CD4-positive, alpha-beta memory T cell (primary cell): ENCODE measurements around the gene CPT1C. TPM values are rescaled to one million over a fixed set of nuclear protein-coding genes. Genes with fewer than 3 reads are reported as not detected.

ENCODE experiments used
- CTCF ChIA-PET: fragments of 350-600 bp; sonication (Branson Sonifier 250); formaldehyde crosslinking; loops from one replicate; lab custom pipeline; 2021; ENCODE audit warnings: inconsistent platforms; ENCODE audit not compliant: partially characterized antibody; lab: Charles Lee
- POLR2A ChIA-PET: fragments of 350-600 bp; sonication (Branson Sonifier 250); formaldehyde crosslinking; loops from one replicate; lab custom pipeline; 2021; ENCODE audit not compliant: partially characterized antibody; lab: Charles Lee
- DNase-seq, 5 donors: peaks; one replicate each; pipeline versions ENCODE4 v3.0.0 to v3.0.0-alpha.2; 2020 to 2022; ENCODE audit warnings: mixed read lengths in 1 of 5
- H3K27ac ChIP-seq: one replicate; pipeline ENCODE4 v1.7.0; 2013; ENCODE audit warnings: low read depth, low read length
- H3K27me3 ChIP-seq: 2 replicates; pipeline ENCODE4 v1.7.0; 2013; ENCODE audit warnings: mild to moderate bottlenecking, low read length, moderate library complexity; ENCODE audit not compliant: insufficient read depth
- H3K36me3 ChIP-seq: 2 replicates; pipeline ENCODE4 v1.7.0; 2013; ENCODE audit warnings: mild to moderate bottlenecking, low read length, moderate library complexity; ENCODE audit not compliant: insufficient read depth
- H3K4me1 ChIP-seq: 2 replicates; pipeline ENCODE4 v1.7.0; 2013; ENCODE audit warnings: mild to moderate bottlenecking, low read length, moderate library complexity; ENCODE audit not compliant: insufficient read depth
- H3K4me3 ChIP-seq, 2 donors: one replicate each; pipeline ENCODE4 v1.7.0; 2013; ENCODE audit warnings: low read length in 2 of 2, mild to moderate bottlenecking in 1 of 2
- H3K9me3 ChIP-seq, 2 donors: one replicate each; pipeline ENCODE4 v1.7.0; 2013; ENCODE audit warnings: low read length in 2 of 2, control low read depth in 1 of 2; ENCODE audit not compliant: control insufficient read depth in 1 of 2
- H3K27ac Mint-ChIP-seq, 7 donors: one replicate each; pipeline ENCODE4 v1.8.0; 2020 to 2021; ENCODE audit warnings: mixed read lengths in 7 of 7, mild to moderate bottlenecking in 6 of 7, inconsistent platforms in 3 of 7, moderate library complexity in 3 of 7
- H3K27me3 Mint-ChIP-seq, 2 donors: one replicate each; pipeline ENCODE4 v1.8.0; 2020 to 2021; ENCODE audit warnings: mixed read lengths in 2 of 2
- H3K36me3 Mint-ChIP-seq, 2 donors: one replicate each; pipeline ENCODE4 v1.8.0; 2020 to 2021; ENCODE audit warnings: mixed read lengths in 2 of 2, inconsistent platforms in 1 of 2, mild to moderate bottlenecking in 1 of 2
- H3K4me1 Mint-ChIP-seq, 4 donors: one replicate each; pipeline ENCODE4 v1.8.0; 2020 to 2021; ENCODE audit warnings: mixed read lengths in 4 of 4, mild to moderate bottlenecking in 1 of 4
- H3K4me3 Mint-ChIP-seq, 8 donors: one replicate each; pipeline ENCODE4 v1.8.0; 2020 to 2021; ENCODE audit warnings: mixed read lengths in 8 of 8, mild to moderate bottlenecking in 7 of 8, moderate library complexity in 6 of 8, inconsistent platforms in 3 of 8
- H3K9me3 Mint-ChIP-seq, 8 donors: one replicate each; pipeline ENCODE4 v1.8.0; 2020 to 2021; ENCODE audit warnings: mixed read lengths in 8 of 8, mild to moderate bottlenecking in 5 of 8, inconsistent platforms in 3 of 8, moderate library complexity in 1 of 8
- intact Hi-C: fragments of 100-400 bp; cut with micrococcal nuclease; formaldehyde crosslinking; loops from one replicate; pipeline ENCODE4 v1.15.1; 2023
- microRNA-seq: library from miRNA; unstranded; fragments of <30 nt; microRNA quantifications from one replicate; pipeline ENCODE4 v1.2.0, GENCODE V29; 2021; ENCODE audit warnings: borderline replicate concordance, borderline number of aligned reads, borderline microRNAs expressed, mixed read lengths
- polyA plus RNA-seq, 2 donors: library from polyadenylated mRNA; unstranded; fragments of 300-500 nt; fragmentation: Illumina TruSeq; gene quantifications; one replicate each; pipeline ENCODE4 v1.2.3, GENCODE V29; 2021
- total RNA-seq, 2 experiments: library from RNA; stranded (reverse); gene quantifications; one replicate each; pipeline ENCODE4 v1.2.3, GENCODE V29; 2021

The CPT1C gene
- total and polyA plus RNA-seq, 4 experiments from 2014 or later, result 0.24 to 1.5 (median 0.61) TPM

GRCh38 chr19:49755956-49756355 lies 65.0 kb downstream of the CPT1C start:
- peaks cover 0 to 10% (median 3%) of the 10 kb centered on the region in 8 donors for H3K9me3 Mint-ChIP-seq
- DNase-seq, result no peak
- intact Hi-C loops, result no loop called here
- Histone ChIP-seq H3K27me3 (no peaks in the 10 kb centered on the region), H3K9me3 (no peaks in the 10 kb centered on the region), H3K27ac (no peak overlapping the region), H3K4me1 (no peaks in the 10 kb centered on the region), H3K36me3 (no peaks in the 10 kb centered on the region), H3K4me3 (no peak overlapping the region)
- no peak overlapping the region for H3K4me3 Mint-ChIP-seq
- H3K4me1 Mint-ChIP-seq, result no peaks in the 10 kb centered on the region
- POLR2A ChIA-PET, result interaction anchor here (0.6 kb wide), 1 partner anchor 81 kb away, joined by 3 read pairs; no protein-coding TSS in a partner anchor
- peaks cover 0 to 3% of the 10 kb centered on the region in 2 donors for H3K27me3 Mint-ChIP-seq
- peaks cover 0 to 3% of the 10 kb centered on the region in 2 donors for H3K36me3 Mint-ChIP-seq
- CTCF ChIA-PET, result no interaction called here
- H3K27ac Mint-ChIP-seq, result no peak overlapping the region

GRCh38 chr19:49758292-49758691 lies 67.4 kb downstream of the CPT1C start:
- H3K36me3 ChIP-seq, result no peaks in the 10 kb centered on the region
- intact Hi-C loops, result no loop called here
- peaks cover 0 to 10% (median 2%) of the 10 kb centered on the region in 8 donors for H3K9me3 Mint-ChIP-seq
- no peak overlapping the region for H3K4me3 Mint-ChIP-seq
- DNase-seq, result no peak
- ChIA-PET CTCF (no interaction called here), POLR2A (no interaction called here)
- no peaks in the 10 kb centered on the region for H3K27me3 ChIP-seq
- no peaks in the 10 kb centered on the region for H3K4me1 ChIP-seq
- no peak overlapping the region for H3K27ac Mint-ChIP-seq
- no peaks in the 10 kb centered on the region for H3K4me1 Mint-ChIP-seq
- H3K27me3 Mint-ChIP-seq, result peaks cover 0 to 2% of the 10 kb centered on the region in 2 donors
- H3K36me3 Mint-ChIP-seq, result peaks cover 0 to 3% of the 10 kb centered on the region in 2 donors
- no peaks in the 10 kb centered on the region for H3K9me3 ChIP-seq
- H3K4me3 ChIP-seq, result no peak overlapping the region
- H3K27ac ChIP-seq, result no peak overlapping the region

- peak overlapping the region in 4 of 7 donors; percentile 4 to 56 (median 16) for H3K27ac Mint-ChIP-seq
- intact Hi-C loops, result no loop called here
- CTCF ChIA-PET, result no interaction called here
- no peaks in the 10 kb centered on the region for H3K36me3 ChIP-seq
- peaks cover 0 to under 1% of the 10 kb centered on the region in 2 donors for H3K36me3 Mint-ChIP-seq
- no peak for DNase-seq
- H3K27me3 ChIP-seq, result no peaks in the 10 kb centered on the region
- H3K4me3 Mint-ChIP-seq, result peak overlapping the region in 1 of 8 donors; percentile 6
- peaks cover 0 to 2% of the 10 kb centered on the region in 2 donors for H3K27me3 Mint-ChIP-seq
- peaks cover 0 to 2% (median 0%) of the 10 kb centered on the region in 8 donors for H3K9me3 Mint-ChIP-seq
- H3K4me1 Mint-ChIP-seq, result peaks cover 4 to 8% (median 6%) of the 10 kb centered on the region in 4 donors
- H3K27ac ChIP-seq, result no peak overlapping the region
- H3K4me3 ChIP-seq, result no peak overlapping the region
- POLR2A ChIA-PET, result no interaction called here
- peaks cover 8% of the 10 kb centered on the region for H3K4me1 ChIP-seq
- H3K9me3 ChIP-seq, result no peaks in the 10 kb centered on the region
These were observed 70.3 kb downstream of the CPT1C start for GRCh38 chr19:49761249-49761624.

GRCh38 chr19:49761625-49762311 lies 70.9 kb downstream of the CPT1C start:
- no peak overlapping the region for H3K4me3 ChIP-seq
- no peak overlapping the region for H3K27ac ChIP-seq
- H3K36me3 ChIP-seq, result no peaks in the 10 kb centered on the region
- Mint-ChIP-seq H3K36me3 (peaks cover 0 to 4% of the 10 kb centered on the region in 2 donors), H3K9me3 (peaks cover 0 to 2% (median 0%) of the 10 kb centered on the region in 8 donors), H3K27me3 (peaks cover 0 to 2% of the 10 kb centered on the region in 2 donors), H3K4me1 (peaks cover 6 to 13% (median 10%) of the 10 kb centered on the region in 4 donors), H3K27ac (peak overlapping the region in 4 of 7 donors; percentile 4 to 86 (median 24)), H3K4me3 (peak overlapping the region in 1 of 8 donors; percentile 6)
- no peaks in the 10 kb centered on the region for H3K9me3 ChIP-seq
- peaks cover 8% of the 10 kb centered on the region for H3K4me1 ChIP-seq
- H3K27me3 ChIP-seq, result no peaks in the 10 kb centered on the region
- intact Hi-C loops, result no loop called here
- CTCF ChIA-PET, result no interaction called here
- peak in 1 of 5 donors; percentile 3 for DNase-seq
- POLR2A ChIA-PET, result no interaction called here

- H3K4me3 ChIP-seq, result no peak within 1 kb of the TSS
- intact Hi-C loops, result no loop called here
- Mint-ChIP-seq H3K9me3 (peaks cover 0 to under 1% (median 0%) of the 10 kb centered on the region in 8 donors), H3K27me3 (peaks cover 0 to 2% of the 10 kb centered on the region in 2 donors), H3K4me3 (peak within 1 kb of the TSS in 3 of 8 donors; percentile 11 to 45 (median 23)), H3K4me1 (peaks cover 15 to 24% (median 20%) of the 10 kb centered on the region in 4 donors), H3K36me3 (peaks cover 0 to 11% of the 10 kb centered on the region in 2 donors), H3K27ac (peak within 1 kb of the TSS in 2 of 7 donors; percentile 36 to 86)
- no peaks in the 10 kb centered on the region for H3K27me3 ChIP-seq
- peaks cover 18% of the 10 kb centered on the region for H3K4me1 ChIP-seq
- no peak within 1 kb of the TSS for H3K27ac ChIP-seq
- H3K36me3 ChIP-seq, result no peaks in the 10 kb centered on the region
- ChIA-PET POLR2A (no interaction called here), CTCF (no interaction called here)
- DNase-seq, result no peak
- no peaks in the 10 kb centered on the region for H3K9me3 ChIP-seq
These were observed 72.3 kb downstream of the CPT1C start, which contains the start of gene TSKS for GRCh38 chr19:49763230-49763629. TSKS (minus strand) TSS chr19:49763306; CDS start chr19:49763247, 59 bp downstream.

Small RNA genes lying within 50 kb of the gene (microRNA-seq; reads per million reads assigned to microRNA genes)
- not detected for gene MIR5088

Other genes with a start within 250 kb of the CPT1C start
- under 1 TPM; 0.15 to 0.25 TPM for gene SLC17A7, start 249.6 kb upstream of the CPT1C start, total RNA-seq
- gene SLC17A7, start 249.6 kb upstream of the CPT1C start, polyA plus RNA-seq, result not detected
- gene PIH1D1, start 239.3 kb upstream of the CPT1C start, total RNA-seq, result 100 to 1,000 TPM; 178 to 186 TPM
- gene PIH1D1, start 239.3 kb upstream of the CPT1C start, polyA plus RNA-seq, result 100 to 1,000 TPM in 1 of 2 donors, 10 to 100 TPM in 1; 87.2 to 124 TPM
- gene ALDH16A1, start 237.9 kb upstream of the CPT1C start, total RNA-seq, result 10 to 100 TPM; 31.6 to 32.6 TPM
- 10 to 100 TPM; 28.4 to 40.1 TPM for gene ALDH16A1, start 237.9 kb upstream of the CPT1C start, polyA plus RNA-seq
- 100 to 1,000 TPM; 114 to 115 TPM for gene FLT3LG, start 216.9 kb upstream of the CPT1C start, total RNA-seq
- gene FLT3LG, start 216.9 kb upstream of the CPT1C start, polyA plus RNA-seq, result 100 to 1,000 TPM; 145 to 252 TPM
- 1,000 to 10,000 TPM; 5,517 to 5,661 TPM for gene RPL13A, start 203.5 kb upstream of the CPT1C start, total RNA-seq
- 1,000 to 10,000 TPM; 1,827 to 3,046 TPM for gene RPL13A, start 203.5 kb upstream of the CPT1C start, polyA plus RNA-seq
- gene RPS11, start 194.7 kb upstream of the CPT1C start, total RNA-seq, result 1,000 to 10,000 TPM; 3,135 to 3,272 TPM
- 1,000 to 10,000 TPM; 1,691 to 2,012 TPM for gene RPS11, start 194.7 kb upstream of the CPT1C start, polyA plus RNA-seq
- 10 to 100 TPM; 21.9 to 25.8 TPM for gene FCGRT, start 178.5 kb upstream of the CPT1C start, total RNA-seq
- gene FCGRT, start 178.5 kb upstream of the CPT1C start, polyA plus RNA-seq, result 10 to 100 TPM; 40.2 to 42.5 TPM
- 1 to 10 TPM; 2.4 to 2.5 TPM for gene RCN3, start 163.1 kb upstream of the CPT1C start, total RNA-seq
- 1 to 10 TPM; 1.2 to 1.5 TPM for gene RCN3, start 163.1 kb upstream of the CPT1C start, polyA plus RNA-seq
- 100 to 1,000 TPM; 177 to 191 TPM for gene NOSIP, start 110.6 kb upstream of the CPT1C start, total RNA-seq
- gene NOSIP, start 110.6 kb upstream of the CPT1C start, polyA plus RNA-seq, result 100 to 1,000 TPM; 650 to 674 TPM
- 1 to 10 TPM; 1.0 to 1.7 TPM for gene PRRG2, start 109.8 kb upstream of the CPT1C start, total RNA-seq
- under 1 TPM in 1 of 2 donors, not detected in 1; 0.34 TPM for gene PRRG2, start 109.8 kb upstream of the CPT1C start, polyA plus RNA-seq
- gene PRR12, start 99.9 kb upstream of the CPT1C start, total RNA-seq, result 10 to 100 TPM; 64.6 to 65.1 TPM
- gene PRR12, start 99.9 kb upstream of the CPT1C start, polyA plus RNA-seq, result 1 to 10 TPM in 1 of 2 donors, not detected in 1; 1.2 TPM
- 10 to 100 TPM; 12.0 to 13.4 TPM for gene RRAS, start 51.0 kb upstream of the CPT1C start, total RNA-seq
- gene RRAS, start 51.0 kb upstream of the CPT1C start, polyA plus RNA-seq, result 10 to 100 TPM; 28.0 to 32.1 TPM
- gene SCAF1, start 48.9 kb upstream of the CPT1C start, total RNA-seq, result 10 to 100 TPM; 60.5 to 62.7 TPM
- gene SCAF1, start 48.9 kb upstream of the CPT1C start, polyA plus RNA-seq, result 1 to 10 TPM in 1 of 2 donors, not detected in 1; 4.0 TPM
- 100 to 1,000 TPM; 366 to 386 TPM for gene IRF3, start 25.3 kb upstream of the CPT1C start, total RNA-seq
- gene IRF3, start 25.3 kb upstream of the CPT1C start, polyA plus RNA-seq, result 10 to 100 TPM; 64.1 to 72.8 TPM
- gene BCL2L12, start 25.2 kb upstream of the CPT1C start, total RNA-seq, result 10 to 100 TPM; 21.9 to 22.1 TPM
- 10 to 100 TPM; 16.3 to 17.2 TPM for gene BCL2L12, start 25.2 kb upstream of the CPT1C start, polyA plus RNA-seq
- gene PRMT1, start 13.8 kb upstream of the CPT1C start, total RNA-seq, result 10 to 100 TPM; 76.6 to 92.9 TPM
- gene PRMT1, start 13.8 kb upstream of the CPT1C start, polyA plus RNA-seq, result 100 to 1,000 TPM; 140 to 213 TPM
- gene ADM5, start 1.5 kb upstream of the CPT1C start, total RNA-seq, result 1 to 10 TPM; 4.0 to 4.4 TPM
- under 1 TPM in 1 of 2 donors, not detected in 1; 0.24 TPM for gene ADM5, start 1.5 kb upstream of the CPT1C start, polyA plus RNA-seq
- 1 to 10 TPM in 1 of 2 experiments, under 1 TPM in 1; 0.90 to 1.1 TPM for gene TSKS, start 72.2 kb downstream of the CPT1C start, total RNA-seq
- gene TSKS, start 72.2 kb downstream of the CPT1C start, polyA plus RNA-seq, result under 1 TPM; 0.16 to 0.56 TPM
- gene AP2A1, start 75.9 kb downstream of the CPT1C start, total RNA-seq, result 10 to 100 TPM; 55.5 to 56.2 TPM
- gene AP2A1, start 75.9 kb downstream of the CPT1C start, polyA plus RNA-seq, result 1 to 10 TPM; 2.6 to 9.5 TPM
- 10 to 100 TPM; 22.4 to 24.1 TPM for gene FUZ, start 122.2 kb downstream of the CPT1C start, total RNA-seq
- 1 to 10 TPM; 4.9 to 7.4 TPM for gene FUZ, start 122.2 kb downstream of the CPT1C start, polyA plus RNA-seq
- gene MED25, start 127.2 kb downstream of the CPT1C start, total RNA-seq, result 10 to 100 TPM; 41.8 to 48.8 TPM
- 10 to 100 TPM; 10.7 to 22.9 TPM for gene MED25, start 127.2 kb downstream of the CPT1C start, polyA plus RNA-seq
- 100 to 1,000 TPM; 150 to 156 TPM for gene PTOV1, start 160.0 kb downstream of the CPT1C start, total RNA-seq
- gene PTOV1, start 160.0 kb downstream of the CPT1C start, polyA plus RNA-seq, result 10 to 100 TPM; 40.7 to 57.9 TPM
- gene PNKP, start 176.5 kb downstream of the CPT1C start, total RNA-seq, result 100 to 1,000 TPM; 171 to 192 TPM
- 10 to 100 TPM; 28.9 to 33.9 TPM for gene PNKP, start 176.5 kb downstream of the CPT1C start, polyA plus RNA-seq
- gene AKT1S1, start 186.2 kb downstream of the CPT1C start, total RNA-seq, result 10 to 100 TPM; 19.7 to 20.2 TPM
- 1 to 10 TPM; 2.5 to 4.8 TPM for gene AKT1S1, start 186.2 kb downstream of the CPT1C start, polyA plus RNA-seq
- gene TBC1D17, start 186.6 kb downstream of the CPT1C start, total RNA-seq, result 100 to 1,000 TPM; 101 TPM
- 10 to 100 TPM in 1 of 2 donors, 1 to 10 TPM in 1; 6.0 to 14.9 TPM for gene TBC1D17, start 186.6 kb downstream of the CPT1C start, polyA plus RNA-seq
- 1 to 10 TPM; 2.6 to 3.4 TPM for gene IL4I1, start 205.8 kb downstream of the CPT1C start, total RNA-seq
- gene IL4I1, start 205.8 kb downstream of the CPT1C start, polyA plus RNA-seq, result 10 to 100 TPM in 1 of 2 donors, 1 to 10 TPM in 1; 9.4 to 10.4 TPM
- 1 to 10 TPM; 7.9 to 8.3 TPM for gene ATF5, start 238.1 kb downstream of the CPT1C start, total RNA-seq
- gene ATF5, start 238.1 kb downstream of the CPT1C start, polyA plus RNA-seq, result 1 to 10 TPM; 1.8 to 2.3 TPM
- gene NUP62, start 238.4 kb downstream of the CPT1C start, total RNA-seq, result 10 to 100 TPM; 65.2 to 68.2 TPM
- 10 to 100 TPM; 43.3 to 71.0 TPM for gene NUP62, start 238.4 kb downstream of the CPT1C start, polyA plus RNA-seq